ENCODE measurements around the gene ZBTB20.

GRCh38 chr3:114673481-114673880 lies 473.6 kb downstream of the ZBTB20 start:
- no peak for TF ChIP-seq POLR2A (IDR thresholded peaks at IDR 0.05)
- TF ChIP-seq, protein P1, sequence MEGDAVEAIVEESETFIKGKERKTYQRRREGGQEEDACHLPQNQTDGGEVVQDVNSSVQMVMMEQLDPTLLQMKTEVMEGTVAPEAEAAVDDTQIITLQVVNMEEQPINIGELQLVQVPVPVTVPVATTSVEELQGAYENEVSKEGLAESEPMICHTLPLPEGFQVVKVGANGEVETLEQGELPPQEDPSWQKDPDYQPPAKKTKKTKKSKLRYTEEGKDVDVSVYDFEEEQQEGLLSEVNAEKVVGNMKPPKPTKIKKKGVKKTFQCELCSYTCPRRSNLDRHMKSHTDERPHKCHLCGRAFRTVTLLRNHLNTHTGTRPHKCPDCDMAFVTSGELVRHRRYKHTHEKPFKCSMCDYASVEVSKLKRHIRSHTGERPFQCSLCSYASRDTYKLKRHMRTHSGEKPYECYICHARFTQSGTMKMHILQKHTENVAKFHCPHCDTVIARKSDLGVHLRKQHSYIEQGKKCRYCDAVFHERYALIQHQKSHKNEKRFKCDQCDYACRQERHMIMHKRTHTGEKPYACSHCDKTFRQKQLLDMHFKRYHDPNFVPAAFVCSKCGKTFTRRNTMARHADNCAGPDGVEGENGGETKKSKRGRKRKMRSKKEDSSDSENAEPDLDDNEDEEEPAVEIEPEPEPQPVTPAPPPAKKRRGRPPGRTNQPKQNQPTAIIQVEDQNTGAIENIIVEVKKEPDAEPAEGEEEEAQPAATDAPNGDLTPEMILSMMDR (IDR thresholded peaks at IDR 0.05) = no peak
